Measurements from ENCODE around the gene STAB1.

The STAB1 gene

GRCh38 chr3:52479037-52479876 lies 15.9 kb upstream of the STAB1 start:
- H3K79me2 ChIP-seq (ENCODE audit: insufficient read depth, low read length), result no peaks in the 10 kb centered on the region
- H3K9me3 ChIP-seq (ENCODE audit: insufficient read depth, low read depth, low read length), result no peaks in the 10 kb centered on the region
- H2AFZ ChIP-seq (ENCODE audit: low read length), result no peak overlapping the region
- H4K20me1 ChIP-seq (ENCODE audit: insufficient read depth, low read length, poor library complexity, severe bottlenecking), result no peaks in the 10 kb centered on the region
- no peak overlapping the region for H3K9ac ChIP-seq (ENCODE audit: low read depth, low read length, poor library complexity, severe bottlenecking)
- H3K4me3 ChIP-seq (ENCODE audit: low read length, poor library complexity, severe bottlenecking), result no peak overlapping the region
- no peaks in the 10 kb centered on the region for H3K27me3 ChIP-seq (ENCODE audit: insufficient read depth, low read length, poor library complexity, severe bottlenecking)
- H3F3A ChIP-seq (ENCODE audit: low read depth), result no peaks in the 10 kb centered on the region
- H3K9me2 ChIP-seq (replicated peaks; ENCODE audit: low read depth, low read length), result no peaks in the 10 kb centered on the region
- no peak overlapping the region for H3K4me2 ChIP-seq (ENCODE audit: low read depth, low read length, poor library complexity, severe bottlenecking)
- TF ChIP-seq EZH2phosphoT487 (IDR thresholded peaks at IDR 0.05; ENCODE audit: borderline replicate concordance) (no peak), CTCF (conservative IDR thresholded peaks at IDR 0.05; ENCODE audit: low read length) (no peak)
- H3K4me1 ChIP-seq (ENCODE audit: insufficient read depth, low read length, poor library complexity, severe bottlenecking), result no peaks in the 10 kb centered on the region
- H3K36me3 ChIP-seq (ENCODE audit: insufficient read depth, low read length), result peaks cover 87% of the 10 kb centered on the region

DNA sequence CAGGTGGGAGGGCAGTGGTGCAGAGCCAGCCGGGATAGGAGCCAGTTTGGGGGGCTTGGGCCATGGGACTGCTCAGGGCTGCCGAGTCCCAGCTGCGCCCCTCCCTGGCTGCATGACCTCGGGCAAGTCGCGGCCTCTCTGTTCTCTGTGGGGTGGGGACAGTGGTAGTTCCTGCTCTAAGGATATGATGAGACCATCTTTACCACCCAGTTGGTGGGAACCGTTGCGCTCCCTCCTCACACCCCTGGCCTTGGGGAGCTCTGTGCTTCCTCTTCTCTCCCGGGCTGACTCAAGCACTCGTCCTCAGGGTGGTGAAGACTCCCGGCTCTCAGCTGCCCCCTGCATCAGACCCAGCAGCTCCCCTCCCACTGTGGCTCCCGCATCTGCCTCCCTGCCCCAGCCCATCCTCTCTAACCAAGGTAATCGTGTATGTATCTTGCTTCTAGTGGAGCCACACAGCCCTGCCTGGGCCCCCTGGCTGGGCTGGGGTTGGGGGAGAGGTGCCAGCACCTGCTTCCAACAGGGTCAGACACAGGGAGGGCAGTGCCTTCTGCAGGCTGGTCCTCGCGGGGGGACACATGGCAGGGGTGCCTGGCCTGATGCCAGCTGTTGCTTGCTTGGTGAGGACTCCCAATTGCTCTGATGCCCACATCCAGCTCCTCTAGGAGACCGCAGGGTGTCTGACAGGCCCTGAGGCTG lies 15.1 kb upstream of the STAB1 start:
- TF ChIP-seq EZH2phosphoT487 (IDR thresholded peaks at IDR 0.05; ENCODE audit: borderline replicate concordance), result no peak
- TF ChIP-seq CTCF (conservative IDR thresholded peaks at IDR 0.05; ENCODE audit: low read length), result no peak

DNA sequence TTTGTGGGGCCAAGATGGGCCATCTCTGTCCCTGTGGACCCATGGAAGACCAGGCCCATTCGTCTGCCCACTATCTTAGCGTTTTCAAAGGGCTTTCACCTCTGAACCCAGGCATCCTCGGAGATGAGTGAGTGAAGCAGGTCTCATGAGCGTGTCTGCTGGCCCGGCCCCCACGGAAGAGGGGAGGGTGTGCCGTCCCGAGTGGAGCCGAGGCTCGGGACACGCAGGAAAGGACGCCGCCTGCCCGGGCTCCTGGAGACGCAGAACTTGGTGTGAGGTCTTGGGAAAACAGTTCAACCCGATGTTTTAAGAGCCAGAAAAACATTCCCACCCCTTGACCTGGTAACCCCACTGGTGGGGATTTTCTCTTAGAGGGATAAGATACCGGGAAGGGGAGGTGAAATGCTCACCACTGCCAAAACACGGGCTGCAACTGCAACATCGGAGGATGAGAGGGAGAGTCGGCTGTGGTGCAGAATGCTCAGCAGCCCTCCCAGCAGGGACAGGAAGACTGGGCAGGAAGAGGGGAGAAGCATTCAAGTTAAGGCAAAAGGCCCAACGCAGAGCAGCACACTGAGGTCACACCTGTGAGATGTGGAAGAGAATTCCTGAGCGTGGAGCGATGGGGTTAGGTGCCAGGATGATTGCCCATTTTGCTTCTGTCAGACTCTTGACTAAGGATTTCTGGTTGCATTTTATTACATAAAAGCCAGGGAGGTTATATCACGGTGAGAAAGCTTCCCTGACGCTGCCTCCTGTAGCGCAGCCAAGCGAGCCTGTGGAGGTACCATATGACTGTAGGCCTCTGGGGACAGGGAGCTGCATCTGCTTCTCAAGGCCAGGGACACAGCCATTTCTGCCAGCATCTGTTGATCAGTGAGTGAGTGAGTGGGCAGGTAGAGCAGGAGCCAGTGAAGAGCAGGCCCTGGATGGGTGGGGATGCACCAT lies 14.1 kb upstream of the STAB1 start:
- Histone ChIP-seq H4K20me1 (ENCODE audit: insufficient read depth, low read length, poor library complexity, severe bottlenecking) (no peaks in the 10 kb centered on the region), H3K9me2 (replicated peaks; ENCODE audit: low read depth, low read length) (no peaks in the 10 kb centered on the region), H3K36me3 (ENCODE audit: insufficient read depth, low read length) (peaks cover 81% of the 10 kb centered on the region), H3K4me2 (ENCODE audit: low read depth, low read length, poor library complexity, severe bottlenecking) (no peak overlapping the region), H3K9ac (ENCODE audit: low read depth, low read length, poor library complexity, severe bottlenecking) (no peak overlapping the region), H3K79me2 (ENCODE audit: insufficient read depth, low read length) (no peaks in the 10 kb centered on the region), H3F3A (ENCODE audit: low read depth) (no peaks in the 10 kb centered on the region), H3K4me1 (ENCODE audit: insufficient read depth, low read length, poor library complexity, severe bottlenecking) (no peaks in the 10 kb centered on the region), H3K27me3 (ENCODE audit: insufficient read depth, low read length, poor library complexity, severe bottlenecking) (no peaks in the 10 kb centered on the region), H2AFZ (ENCODE audit: low read length) (no peak overlapping the region), H3K9me3 (ENCODE audit: insufficient read depth, low read depth, low read length) (no peaks in the 10 kb centered on the region), H3K4me3 (ENCODE audit: low read length, poor library complexity, severe bottlenecking) (no peak overlapping the region)
- TF ChIP-seq CTCF (conservative IDR thresholded peaks at IDR 0.05; ENCODE audit: low read length), result no peak
- TF ChIP-seq EZH2phosphoT487 (IDR thresholded peaks at IDR 0.05; ENCODE audit: borderline replicate concordance), result no peak

More for the DNA sequence above, 15.1 kb upstream of the STAB1 start:
- Histone ChIP-seq H3K79me2 (ENCODE audit: insufficient read depth, low read length) (no peaks in the 10 kb centered on the region), H3K9ac (ENCODE audit: low read depth, low read length, poor library complexity, severe bottlenecking) (no peak overlapping the region), H3K4me3 (ENCODE audit: low read length, poor library complexity, severe bottlenecking) (no peak overlapping the region), H3K9me3 (ENCODE audit: insufficient read depth, low read depth, low read length) (no peaks in the 10 kb centered on the region), H3K36me3 (ENCODE audit: insufficient read depth, low read length) (peaks cover 82% of the 10 kb centered on the region), H2AFZ (ENCODE audit: low read length) (no peak overlapping the region), H3K4me1 (ENCODE audit: insufficient read depth, low read length, poor library complexity, severe bottlenecking) (no peaks in the 10 kb centered on the region), H3K9me2 (replicated peaks; ENCODE audit: low read depth, low read length) (no peaks in the 10 kb centered on the region), H3F3A (ENCODE audit: low read depth) (no peaks in the 10 kb centered on the region), H3K27me3 (ENCODE audit: insufficient read depth, low read length, poor library complexity, severe bottlenecking) (no peaks in the 10 kb centered on the region), H3K4me2 (ENCODE audit: low read depth, low read length, poor library complexity, severe bottlenecking) (no peak overlapping the region), H4K20me1 (ENCODE audit: insufficient read depth, low read length, poor library complexity, severe bottlenecking) (no peaks in the 10 kb centered on the region)

Measured in Loucy (cell line).